Skeletal muscle tissue (tissue), 5 donors: ENCODE data around the gene PRLH. TPM values are rescaled to one million over a fixed set of nuclear protein-coding genes. Genes with fewer than 3 reads are reported as not detected.
"Not testable (repeated sequence)": the region's sequence is repeated elsewhere in the genome, so short reads cannot be mapped to it uniquely, and the experiment has no call there.

Experiments used
- H3K27ac ChIP-seq: one replicate; pipeline ENCODE4 v1.7.0; 2013; ENCODE audit warnings: mild to moderate bottlenecking, low read depth, low read length, inconsistent platforms
- H3K27me3 ChIP-seq, 3 donors: one replicate each; pipeline ENCODE4 v1.7.0; 2013; ENCODE audit warnings: low read length in 3 of 3; ENCODE audit not compliant: control insufficient read depth in 3 of 3, insufficient read depth in 3 of 3
- H3K36me3 ChIP-seq, 3 donors: one replicate each; pipeline ENCODE4 v1.7.0; 2013; ENCODE audit warnings: low read length in 3 of 3; ENCODE audit not compliant: control insufficient read depth in 3 of 3, insufficient read depth in 3 of 3
- H3K4me1 ChIP-seq, 3 donors: one replicate each; pipeline ENCODE4 v1.7.0; 2013; ENCODE audit warnings: low read length in 3 of 3, mild to moderate bottlenecking in 3 of 3; ENCODE audit not compliant: control insufficient read depth in 3 of 3, insufficient read depth in 3 of 3
- H3K4me3 ChIP-seq, 3 donors: one replicate each; pipeline ENCODE4 v1.7.0; 2013; ENCODE audit warnings: low read length in 3 of 3
- H3K9ac ChIP-seq, 3 donors: one replicate each; pipeline ENCODE4 v1.7.0; 2013; ENCODE audit warnings: low read length in 3 of 3, mild to moderate bottlenecking in 3 of 3, moderate library complexity in 2 of 3, low read depth in 1 of 3
- H3K9me3 ChIP-seq, 3 donors: one replicate each; pipeline ENCODE4 v1.7.0; 2013; ENCODE audit warnings: low read length in 3 of 3; ENCODE audit not compliant: control insufficient read depth in 3 of 3
- small RNA-seq: library from RNA; depleted of rRNA; stranded (forward); fragments of <200 nt; gene quantifications from one replicate; pipeline ENCODE3, GENCODE V24; 2014
- total RNA-seq: library from RNA; depleted of rRNA; stranded (reverse); fragments of >200 nt; gene quantifications from one replicate; pipeline ENCODE4 v1.2.3, GENCODE V29; 2014
- donor health status: Osteomylitis.

The PRLH gene
- total RNA-seq, 1 donor from 2014 or later, result not detected

DNA sequence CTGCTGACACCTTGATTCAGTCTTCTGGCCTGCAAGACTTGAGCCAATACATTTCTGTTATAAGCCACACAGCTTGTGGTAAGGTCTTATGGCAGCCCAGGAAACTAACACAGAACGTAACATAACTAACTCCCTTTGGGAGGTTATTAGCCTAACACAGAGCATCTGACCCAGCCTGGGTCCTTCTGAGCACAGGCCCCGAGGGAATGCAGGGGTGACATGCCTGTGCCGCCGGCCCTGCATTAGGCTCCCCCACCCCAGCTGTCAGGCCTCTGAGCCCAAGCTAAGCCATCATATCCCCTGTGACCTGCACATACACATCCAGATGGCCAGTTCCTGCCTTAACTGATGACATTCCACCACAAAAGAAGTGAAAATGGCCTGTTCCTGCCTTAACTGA, 40.1 kb downstream of the PRLH start:
- not testable (repeated sequence) for H3K36me3 ChIP-seq, H3K27me3 ChIP-seq, H3K4me3 ChIP-seq, H3K9ac ChIP-seq, H3K9me3 ChIP-seq, H3K27ac ChIP-seq
- H3K4me1 ChIP-seq, result peaks cover 6 to 12% (median 9%) of the 10 kb centered on the region in 3 donors

GRCh38 chr2:237612527-237613357, 46.4 kb downstream of the PRLH start:
- no peaks in the 10 kb centered on the region for H3K36me3 ChIP-seq
- no peak overlapping the region for H3K4me3 ChIP-seq
- H3K9me3 ChIP-seq, result no peaks in the 10 kb centered on the region
- H3K9ac ChIP-seq, result no peak overlapping the region
- no peak overlapping the region for H3K27ac ChIP-seq
- H3K27me3 ChIP-seq, result no peaks in the 10 kb centered on the region
- peaks cover 20 to 31% (median 27%) of the 10 kb centered on the region in 3 donors for H3K4me1 ChIP-seq

DNA sequence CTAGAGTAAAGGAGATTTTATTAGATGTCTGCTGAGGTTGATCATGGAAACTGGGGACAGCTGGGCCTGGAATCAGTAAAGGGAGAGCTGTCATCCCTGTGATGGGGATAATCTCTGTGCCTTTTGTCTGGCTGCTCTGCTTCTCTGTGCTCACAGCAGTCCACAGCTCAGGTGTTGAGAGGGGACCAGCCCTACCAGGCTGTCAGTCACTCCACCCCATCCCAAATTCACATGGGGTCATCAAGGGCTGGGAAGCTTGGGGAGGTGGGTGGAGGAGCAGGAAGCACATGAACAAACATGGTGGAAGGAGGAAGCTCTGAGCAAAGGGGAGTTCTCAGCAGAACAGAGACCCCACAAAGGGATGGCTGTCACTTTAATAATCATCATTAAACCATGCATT, 47.3 kb downstream of the PRLH start:
- Histone ChIP-seq H3K4me3 (no peak overlapping the region), H3K4me1 (peaks cover 20 to 35% (median 35%) of the 10 kb centered on the region in 3 donors), H3K27ac (no peak overlapping the region)

GRCh38 chr2:237614151-237614720, 47.9 kb downstream of the PRLH start:
- peaks cover 20 to 36% (median 35%) of the 10 kb centered on the region in 3 donors for H3K4me1 ChIP-seq
- H3K4me3 ChIP-seq, result no peak overlapping the region
- H3K36me3 ChIP-seq, result no peaks in the 10 kb centered on the region
- H3K27me3 ChIP-seq, result no peaks in the 10 kb centered on the region
- H3K9me3 ChIP-seq, result no peaks in the 10 kb centered on the region
- no peak overlapping the region for H3K9ac ChIP-seq
- no peak overlapping the region for H3K27ac ChIP-seq

More for the DNA sequence above, 47.3 kb downstream of the PRLH start:
- H3K36me3 ChIP-seq, result no peaks in the 10 kb centered on the region
- H3K9me3 ChIP-seq, result no peaks in the 10 kb centered on the region
- H3K27me3 ChIP-seq, result no peaks in the 10 kb centered on the region
- H3K9ac ChIP-seq, result no peak overlapping the region

DNA sequence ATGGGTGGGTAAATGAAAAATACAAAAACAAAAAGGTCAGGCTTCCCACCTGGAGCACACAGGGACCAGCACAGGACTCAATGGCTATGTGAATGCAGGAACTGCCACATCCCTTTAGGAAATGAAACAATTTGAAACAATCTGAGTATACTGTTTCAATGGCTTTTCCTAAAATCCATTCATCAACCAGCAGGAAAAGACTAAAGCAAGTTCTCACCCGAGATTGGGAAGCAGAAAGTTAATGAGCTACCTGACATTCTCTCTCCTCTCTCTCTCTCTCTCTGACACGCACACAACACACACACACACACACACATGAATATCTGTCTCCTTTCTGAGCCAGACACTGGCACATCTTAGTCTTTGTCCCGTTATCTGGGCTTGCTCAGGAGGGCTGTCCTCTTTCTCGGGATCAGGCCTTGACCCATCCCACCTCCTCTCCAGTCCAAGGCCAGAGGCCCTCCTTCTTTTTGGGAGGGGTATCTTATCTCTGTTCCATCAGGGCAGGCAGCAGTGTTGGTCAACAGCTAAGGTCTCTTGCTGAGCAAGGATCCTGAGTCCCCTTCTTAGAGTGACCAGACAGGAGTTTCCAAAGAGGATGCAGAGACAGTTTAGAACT, 49.4 kb downstream of the PRLH start:
- peaks cover 20 to 36% (median 35%) of the 10 kb centered on the region in 3 donors for H3K4me1 ChIP-seq
- no peaks in the 10 kb centered on the region for H3K9me3 ChIP-seq
- peak overlapping the region; percentile 74 for H3K27ac ChIP-seq
- no peak overlapping the region for H3K4me3 ChIP-seq
- no peaks in the 10 kb centered on the region for H3K27me3 ChIP-seq
- no peak overlapping the region for H3K9ac ChIP-seq
- no peaks in the 10 kb centered on the region for H3K36me3 ChIP-seq

- Histone ChIP-seq H3K4me1 (peaks cover 20 to 36% (median 35%) of the 10 kb centered on the region in 3 donors), H3K9me3 (no peaks in the 10 kb centered on the region), H3K36me3 (no peaks in the 10 kb centered on the region), H3K9ac (peak overlapping the region in 2 of 3 donors; percentile 15 to 40), H3K4me3 (no peak overlapping the region), H3K27ac (peak overlapping the region; percentile 74), H3K27me3 (no peaks in the 10 kb centered on the region)
Observed at GRCh38 chr2:237616373-237616733, 50.0 kb downstream of the PRLH start.

Small RNA genes lying within 50 kb of the gene (small RNA-seq; reads per million reads assigned to genes)
- not detected for gene RNU6-1140P

Other genes starting within 250 kb of the PRLH start
- gene COL6A3, start 152.4 kb upstream of the PRLH start, total RNA-seq, result 365 TPM
- not detected for gene MLPH, start 79.3 kb upstream of the PRLH start, total RNA-seq
- 1.0 TPM for gene RAB17, start 24.2 kb downstream of the PRLH start, total RNA-seq
- gene LRRFIP1, start 61.0 kb downstream of the PRLH start, total RNA-seq, result 65.8 TPM
- gene RBM44, start 232.2 kb downstream of the PRLH start, total RNA-seq, result 2.1 TPM